Measurements from ENCODE around the gene KIFC3.
"Not testable (repeated sequence)": the region's sequence is repeated elsewhere in the genome, so short reads cannot be mapped to it uniquely, and the experiment has no call there.

The KIFC3 gene

DNA sequence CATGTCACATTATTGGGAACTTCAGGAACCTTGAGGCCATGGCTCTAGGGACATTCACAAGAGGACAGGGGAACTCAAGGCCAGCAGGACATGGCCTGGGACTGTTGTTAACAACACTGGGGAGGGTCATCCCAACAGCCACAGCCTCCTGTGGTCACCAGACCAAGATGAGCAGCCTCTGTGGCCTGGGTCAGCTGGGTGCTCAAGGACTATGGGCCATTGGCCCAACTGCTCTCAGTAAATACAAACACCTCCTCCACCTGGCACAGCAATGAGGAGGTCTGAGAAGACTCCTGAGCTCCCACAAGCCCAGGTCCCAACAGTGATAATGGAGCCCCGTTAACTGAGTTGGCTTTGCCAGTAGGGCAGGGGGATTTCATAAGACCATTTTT is 20.9 kb downstream of the KIFC3 start:
- peaks cover 0 to 36% (median 29%) of the 10 kb centered on the region in 5 donors for H3K36me3 ChIP-seq (ENCODE audit: control insufficient read depth in 5 of 5, insufficient read depth in 5 of 5, low read length in 5 of 5)
- H3K4me1 ChIP-seq (ENCODE audit: control insufficient read depth in 5 of 5, insufficient read depth in 5 of 5, low read length in 5 of 5): peaks cover 3 to 26% (median 14%) of the 10 kb centered on the region in 5 donors
- no peaks in the 10 kb centered on the region for H3K9me3 ChIP-seq (ENCODE audit: control insufficient read depth in 5 of 5, low read length in 5 of 5)
- no peaks in the 10 kb centered on the region for H3K27me3 ChIP-seq (ENCODE audit: control insufficient read depth in 5 of 5, insufficient read depth in 4 of 5, low read length in 5 of 5)
- no peak overlapping the region for H3K9ac ChIP-seq (ENCODE audit: low read length in 5 of 5)
- no peak overlapping the region for H3K4me3 ChIP-seq (ENCODE audit: low read depth in 1 of 5, low read length in 5 of 5)
- H3K27ac ChIP-seq (ENCODE audit: low read depth, low read length): no peak overlapping the region

- not testable (repeated sequence) for H3K4me3 ChIP-seq (ENCODE audit: low read depth in 1 of 5, low read length in 5 of 5); H3K9ac ChIP-seq (ENCODE audit: low read length in 5 of 5); H3K27ac ChIP-seq (ENCODE audit: low read depth, low read length); H3K9me3 ChIP-seq (ENCODE audit: control insufficient read depth in 5 of 5, low read length in 5 of 5); H3K27me3 ChIP-seq (ENCODE audit: control insufficient read depth in 5 of 5, insufficient read depth in 4 of 5, low read length in 5 of 5)
- H3K4me1 ChIP-seq (ENCODE audit: control insufficient read depth in 5 of 5, insufficient read depth in 5 of 5, low read length in 5 of 5): peaks cover 3 to 24% (median 11%) of the 10 kb centered on the region in 5 donors
- peaks cover 0 to 37% (median 23%) of the 10 kb centered on the region in 5 donors for H3K36me3 ChIP-seq (ENCODE audit: control insufficient read depth in 5 of 5, insufficient read depth in 5 of 5, low read length in 5 of 5)
These were observed 22.5 kb downstream of the KIFC3 start for GRCh38 chr16:57779836-57780235.

DNA sequence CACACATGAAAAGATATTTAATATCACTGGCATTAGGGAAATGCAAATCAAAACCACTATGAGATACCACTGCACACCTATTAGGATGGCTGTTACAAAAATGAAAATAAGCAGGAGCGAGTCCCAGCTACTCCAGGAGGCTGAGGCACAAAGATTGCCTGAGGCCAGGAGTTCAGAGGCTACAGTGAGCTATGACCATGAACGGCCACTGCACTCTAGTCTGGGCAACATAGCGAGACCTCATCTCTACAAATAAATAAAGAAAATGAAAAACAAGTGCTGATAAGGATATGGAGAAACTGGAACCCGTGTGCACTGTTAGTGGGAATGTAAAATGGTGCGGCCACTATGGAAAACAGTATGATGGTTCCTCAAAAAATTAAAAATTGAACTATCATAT is 23.6 kb downstream of the KIFC3 start:
- H3K9ac ChIP-seq (ENCODE audit: low read length in 5 of 5): no peak overlapping the region
- H3K36me3 ChIP-seq (ENCODE audit: control insufficient read depth in 5 of 5, insufficient read depth in 5 of 5, low read length in 5 of 5): peaks cover 0 to 27% (median 16%) of the 10 kb centered on the region in 5 donors
- no peak overlapping the region for H3K27ac ChIP-seq (ENCODE audit: low read depth, low read length)
- H3K27me3 ChIP-seq (ENCODE audit: control insufficient read depth in 5 of 5, insufficient read depth in 4 of 5, low read length in 5 of 5): no peaks in the 10 kb centered on the region
- H3K9me3 ChIP-seq (ENCODE audit: control insufficient read depth in 5 of 5, low read length in 5 of 5): no peaks in the 10 kb centered on the region
- no peak overlapping the region for H3K4me3 ChIP-seq (ENCODE audit: low read depth in 1 of 5, low read length in 5 of 5)
- H3K4me1 ChIP-seq (ENCODE audit: control insufficient read depth in 5 of 5, insufficient read depth in 5 of 5, low read length in 5 of 5): peaks cover 3 to 17% (median 11%) of the 10 kb centered on the region in 5 donors

DNA sequence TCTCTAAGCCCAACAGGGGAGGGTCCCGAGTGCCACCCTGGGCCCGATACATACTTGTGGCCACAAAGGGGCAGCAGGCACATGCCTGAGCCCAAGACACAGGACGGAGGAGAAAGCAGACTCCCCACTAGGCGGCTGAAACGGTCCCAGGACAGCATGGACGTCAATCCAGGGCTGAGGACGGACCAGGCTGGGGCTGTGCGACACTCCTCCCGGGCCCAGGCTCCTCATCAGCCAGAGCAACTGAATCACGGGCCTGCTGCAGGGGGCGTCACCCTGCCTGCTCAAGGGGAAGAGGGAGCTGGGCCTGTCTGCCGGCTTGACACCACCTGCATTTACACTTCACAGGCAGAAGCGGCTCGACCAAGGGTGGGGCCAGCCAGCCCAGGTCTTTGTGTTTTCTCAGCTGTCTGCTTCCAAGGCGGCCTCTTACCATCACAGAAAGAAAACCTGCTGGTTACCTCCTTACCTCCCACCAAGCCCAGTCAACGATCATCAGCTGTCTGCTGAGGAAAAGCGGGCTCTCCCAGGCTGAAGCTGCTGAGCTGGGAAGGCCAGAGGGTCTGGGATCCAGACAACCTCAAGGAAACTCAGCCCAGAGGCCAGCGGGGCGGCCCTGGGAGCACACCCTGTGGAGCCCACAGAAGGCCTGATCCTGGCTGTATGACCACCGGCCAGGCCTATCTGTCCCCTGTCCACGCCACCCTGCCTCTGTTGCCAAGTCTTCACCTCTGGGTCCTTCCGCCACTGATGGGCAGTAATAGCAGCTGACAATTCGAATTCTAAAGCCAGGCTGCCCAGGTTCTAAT is 26.4 kb downstream of the KIFC3 start:
- Histone ChIP-seq H3K4me3 (ENCODE audit: low read depth in 1 of 5, low read length in 5 of 5) (no peak overlapping the region), H3K4me1 (ENCODE audit: control insufficient read depth in 5 of 5, insufficient read depth in 5 of 5, low read length in 5 of 5) (no peaks in the 10 kb centered on the region), H3K9ac (ENCODE audit: low read length in 5 of 5) (no peak overlapping the region), H3K36me3 (ENCODE audit: control insufficient read depth in 5 of 5, insufficient read depth in 5 of 5, low read length in 5 of 5) (peaks cover 0 to 37% (median 32%) of the 10 kb centered on the region in 5 donors), H3K27ac (ENCODE audit: low read depth, low read length) (no peak overlapping the region), H3K27me3 (ENCODE audit: control insufficient read depth in 5 of 5, insufficient read depth in 4 of 5, low read length in 5 of 5) (no peaks in the 10 kb centered on the region), H3K9me3 (ENCODE audit: control insufficient read depth in 5 of 5, low read length in 5 of 5) (no peaks in the 10 kb centered on the region)

- peaks cover 0 to 48% (median 42%) of the 10 kb centered on the region in 5 donors for H3K36me3 ChIP-seq (ENCODE audit: control insufficient read depth in 5 of 5, insufficient read depth in 5 of 5, low read length in 5 of 5)
These were observed 27.5 kb downstream of the KIFC3 start for GRCh38 chr16:57774705-57775285.

GRCh38 chr16:57773655-57774295 is 28.5 kb downstream of the KIFC3 start:
- Histone ChIP-seq H3K27ac (ENCODE audit: low read depth, low read length) (no peak overlapping the region), H3K4me1 (ENCODE audit: control insufficient read depth in 5 of 5, insufficient read depth in 5 of 5, low read length in 5 of 5) (no peaks in the 10 kb centered on the region), H3K36me3 (ENCODE audit: control insufficient read depth in 5 of 5, insufficient read depth in 5 of 5, low read length in 5 of 5) (peaks cover 0 to 58% (median 52%) of the 10 kb centered on the region in 5 donors), H3K9me3 (ENCODE audit: control insufficient read depth in 5 of 5, low read length in 5 of 5) (no peaks in the 10 kb centered on the region), H3K9ac (ENCODE audit: low read length in 5 of 5) (no peak overlapping the region), H3K27me3 (ENCODE audit: control insufficient read depth in 5 of 5, insufficient read depth in 4 of 5, low read length in 5 of 5) (no peaks in the 10 kb centered on the region), H3K4me3 (ENCODE audit: low read depth in 1 of 5, low read length in 5 of 5) (no peak overlapping the region)

More at GRCh38 chr16:57774705-57775285, 27.5 kb downstream of the KIFC3 start:
- no peak overlapping the region for H3K4me3 ChIP-seq (ENCODE audit: low read depth in 1 of 5, low read length in 5 of 5)
- no peak overlapping the region for H3K9ac ChIP-seq (ENCODE audit: low read length in 5 of 5)
- no peak overlapping the region for H3K27ac ChIP-seq (ENCODE audit: low read depth, low read length)
- no peaks in the 10 kb centered on the region for H3K9me3 ChIP-seq (ENCODE audit: control insufficient read depth in 5 of 5, low read length in 5 of 5)
- H3K27me3 ChIP-seq (ENCODE audit: control insufficient read depth in 5 of 5, insufficient read depth in 4 of 5, low read length in 5 of 5): no peaks in the 10 kb centered on the region
- no peaks in the 10 kb centered on the region for H3K4me1 ChIP-seq (ENCODE audit: control insufficient read depth in 5 of 5, insufficient read depth in 5 of 5, low read length in 5 of 5)

GRCh38 chr16:57773019-57773418 is 29.3 kb downstream of the KIFC3 start:
- H3K4me3 ChIP-seq (ENCODE audit: low read depth in 1 of 5, low read length in 5 of 5): no peak overlapping the region
- H3K27me3 ChIP-seq (ENCODE audit: control insufficient read depth in 5 of 5, insufficient read depth in 4 of 5, low read length in 5 of 5): no peaks in the 10 kb centered on the region
- H3K36me3 ChIP-seq (ENCODE audit: control insufficient read depth in 5 of 5, insufficient read depth in 5 of 5, low read length in 5 of 5): peaks cover 0 to 64% (median 54%) of the 10 kb centered on the region in 5 donors
- no peak overlapping the region for H3K27ac ChIP-seq (ENCODE audit: low read depth, low read length)
- H3K4me1 ChIP-seq (ENCODE audit: control insufficient read depth in 5 of 5, insufficient read depth in 5 of 5, low read length in 5 of 5): no peaks in the 10 kb centered on the region
- H3K9ac ChIP-seq (ENCODE audit: low read length in 5 of 5): no peak overlapping the region
- H3K9me3 ChIP-seq (ENCODE audit: control insufficient read depth in 5 of 5, low read length in 5 of 5): no peaks in the 10 kb centered on the region

DNA sequence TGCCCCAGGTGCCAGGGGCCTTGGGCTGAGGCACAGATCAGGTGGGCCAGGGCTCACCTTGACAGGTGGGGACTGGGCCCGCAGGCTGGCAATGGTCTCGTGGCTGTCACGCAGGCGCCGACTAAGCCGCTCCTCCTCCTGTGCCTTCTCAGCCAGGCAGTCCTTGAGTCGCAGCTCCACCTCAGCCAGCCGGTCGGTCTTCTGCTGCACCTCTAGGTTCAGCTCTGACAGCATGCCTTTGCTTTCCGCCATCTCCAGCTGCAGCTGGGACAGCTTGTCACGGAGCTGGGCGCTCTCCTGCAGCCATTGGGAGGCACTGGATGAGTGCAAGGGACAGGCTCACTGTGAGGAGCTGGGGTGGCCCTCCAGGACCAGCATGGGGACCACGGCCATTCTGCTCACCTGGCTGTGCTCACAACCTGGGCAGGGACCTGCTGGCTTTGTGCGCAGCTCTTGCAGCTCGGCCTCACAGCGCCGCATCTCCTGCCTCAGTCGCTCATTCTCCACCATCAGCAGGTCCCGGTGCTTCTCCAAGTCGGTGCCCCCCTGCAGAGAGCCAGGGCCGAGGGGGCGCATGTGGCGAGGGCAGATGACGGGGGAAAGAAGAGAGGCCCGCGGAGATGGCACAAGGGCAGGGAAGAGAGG is 31.0 kb downstream of the KIFC3 start:
- Histone ChIP-seq H3K36me3 (ENCODE audit: control insufficient read depth in 5 of 5, insufficient read depth in 5 of 5, low read length in 5 of 5) (peaks cover 0 to 72% (median 65%) of the 10 kb centered on the region in 5 donors), H3K9ac (ENCODE audit: low read length in 5 of 5) (no peak overlapping the region), H3K27ac (ENCODE audit: low read depth, low read length) (no peak overlapping the region), H3K9me3 (ENCODE audit: control insufficient read depth in 5 of 5, low read length in 5 of 5) (no peaks in the 10 kb centered on the region), H3K27me3 (ENCODE audit: control insufficient read depth in 5 of 5, insufficient read depth in 4 of 5, low read length in 5 of 5) (no peaks in the 10 kb centered on the region), H3K4me3 (ENCODE audit: low read depth in 1 of 5, low read length in 5 of 5) (no peak overlapping the region), H3K4me1 (ENCODE audit: control insufficient read depth in 5 of 5, insufficient read depth in 5 of 5, low read length in 5 of 5) (no peaks in the 10 kb centered on the region)

DNA sequence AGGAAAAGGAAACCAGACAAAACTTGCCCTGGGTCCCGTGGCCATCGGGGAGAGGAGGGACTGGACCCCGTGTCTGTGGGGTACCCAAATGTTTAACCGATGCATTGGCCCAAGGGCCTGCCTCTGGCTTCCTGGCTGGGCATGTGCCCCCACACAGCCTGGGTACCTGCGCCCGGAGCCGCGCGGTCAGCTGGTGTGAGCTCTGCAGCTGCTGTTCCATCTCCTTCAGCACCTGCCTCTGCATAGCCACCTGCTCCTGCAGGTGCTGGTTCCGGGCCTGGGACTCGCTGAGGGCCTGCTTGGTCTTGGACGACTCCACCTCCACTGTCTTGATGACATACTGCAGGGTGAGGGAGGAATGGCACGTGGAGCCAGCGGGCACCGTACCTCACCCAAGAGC is 31.9 kb downstream of the KIFC3 start:
- Histone ChIP-seq H3K9me3 (ENCODE audit: control insufficient read depth in 5 of 5, low read length in 5 of 5) (no peaks in the 10 kb centered on the region), H3K9ac (ENCODE audit: low read length in 5 of 5) (no peak overlapping the region), H3K4me1 (ENCODE audit: control insufficient read depth in 5 of 5, insufficient read depth in 5 of 5, low read length in 5 of 5) (no peaks in the 10 kb centered on the region), H3K36me3 (ENCODE audit: control insufficient read depth in 5 of 5, insufficient read depth in 5 of 5, low read length in 5 of 5) (peaks cover 0 to 76% (median 64%) of the 10 kb centered on the region in 5 donors), H3K27me3 (ENCODE audit: control insufficient read depth in 5 of 5, insufficient read depth in 4 of 5, low read length in 5 of 5) (no peaks in the 10 kb centered on the region), H3K27ac (ENCODE audit: low read depth, low read length) (no peak overlapping the region), H3K4me3 (ENCODE audit: low read depth in 1 of 5, low read length in 5 of 5) (no peak overlapping the region)

Data from subcutaneous abdominal adipose tissue (tissue), 5 donors.